GM23248 (cell line): Measurements from ENCODE around the gene QSOX1.

Source experiments
- EZH2 ChIP-seq: fragments of 200-600 bp; sonication (generic); IDR thresholded peaks from 2 replicates; pipeline ENCODE4 v1.6.1; 2018; ENCODE audit warnings: antibody characterized with exemption, mild to moderate bottlenecking; ENCODE audit not compliant: insufficient read depth, poor library complexity, severe bottlenecking
- EZH2phosphoT487 ChIP-seq: fragments of 200-600 bp; sonication (generic); IDR thresholded peaks from 2 replicates; pipeline ENCODE4 v1.6.1; 2018; ENCODE audit warnings: antibody characterized with exemption, moderate library complexity, mild to moderate bottlenecking, low read depth; ENCODE audit not compliant: insufficient read depth

DNA sequence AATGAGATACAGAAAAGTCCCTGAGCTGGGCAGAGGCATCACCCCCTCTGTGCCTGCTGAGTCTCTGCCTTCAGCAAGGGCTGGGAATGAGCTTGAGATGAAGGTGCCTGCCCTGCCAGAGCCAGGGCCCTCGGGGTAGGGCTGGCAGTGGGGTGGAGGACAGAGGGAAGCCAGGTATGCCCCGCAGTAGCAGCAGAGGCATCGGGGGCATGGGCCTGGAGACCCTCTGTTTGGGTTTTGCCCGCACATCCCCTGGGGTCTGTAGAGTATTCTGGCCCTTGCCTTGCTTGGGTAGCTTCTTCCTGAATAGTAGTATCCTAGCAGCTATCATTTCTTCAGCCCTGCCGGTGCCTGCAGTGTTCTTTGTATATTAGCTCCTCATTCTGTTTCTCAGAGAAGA, 33.0 kb downstream of the QSOX1 start:
- TF ChIP-seq EZH2: no peak
- TF ChIP-seq EZH2phosphoT487: no peak
